ENCODE measurements around the gene TBCK.

The TBCK gene

GRCh38 chr4:106039796-106040195, 276.2 kb downstream of the TBCK start:
- no peak for DNase-seq (ENCODE audit: low read depth in 3 of 3)

- DNase-seq (ENCODE audit: low read depth in 3 of 3), result no peak
These were observed 277.1 kb downstream of the TBCK start for GRCh38 chr4:106038908-106039307.

- no peak for DNase-seq (ENCODE audit: low read depth in 3 of 3)
These were observed 278.0 kb downstream of the TBCK start for GRCh38 chr4:106038012-106038411.

- DNase-seq (ENCODE audit: low read depth in 3 of 3), result no peak
These were observed 279.2 kb downstream of the TBCK start for GRCh38 chr4:106036848-106037247.

GRCh38 chr4:106036334-106036733, 279.7 kb downstream of the TBCK start:
- no peak for DNase-seq (ENCODE audit: low read depth in 3 of 3)

- DNase-seq (ENCODE audit: low read depth in 3 of 3), result no peak
These were observed 280.8 kb downstream of the TBCK start for GRCh38 chr4:106035204-106035603.

GRCh38 chr4:106034751-106035150, 281.3 kb downstream of the TBCK start:
- DNase-seq (ENCODE audit: low read depth in 3 of 3), result no peak

GRCh38 chr4:106034220-106034619, 281.8 kb downstream of the TBCK start:
- no peak for DNase-seq (ENCODE audit: low read depth in 3 of 3)

GRCh38 chr4:106033469-106033868, 282.5 kb downstream of the TBCK start:
- DNase-seq (ENCODE audit: low read depth in 3 of 3), result no peak

GRCh38 chr4:106032851-106033286, 283.1 kb downstream of the TBCK start:
- DNase-seq (ENCODE audit: low read depth in 3 of 3), result no peak

GRCh38 chr4:106022454-106022853, 293.6 kb downstream of the TBCK start:
- no peak for DNase-seq (ENCODE audit: low read depth in 3 of 3)

- no peak for DNase-seq (ENCODE audit: low read depth in 3 of 3)
These were observed 294.1 kb downstream of the TBCK start for GRCh38 chr4:106021737-106022410.

GRCh38 chr4:106019771-106020170, 296.2 kb downstream of the TBCK start:
- DNase-seq (ENCODE audit: low read depth in 3 of 3), result no peak

GRCh38 chr4:106017975-106018374, 298.0 kb downstream of the TBCK start:
- no peak for DNase-seq (ENCODE audit: low read depth in 3 of 3)

GRCh38 chr4:106011387-106011786, 304.6 kb downstream of the TBCK start:
- no peak for DNase-seq (ENCODE audit: low read depth in 3 of 3)

- DNase-seq (ENCODE audit: low read depth in 3 of 3), result no peak
These were observed 305.2 kb downstream of the TBCK start for GRCh38 chr4:106010761-106011160.

- DNase-seq (ENCODE audit: low read depth in 3 of 3), result no peak
These were observed 313.0 kb downstream of the TBCK start for GRCh38 chr4:106002994-106003393.

GRCh38 chr4:105998171-105999063, 317.6 kb downstream of the TBCK start:
- DNase-seq (ENCODE audit: low read depth in 3 of 3), result no peak

- no peak for DNase-seq (ENCODE audit: low read depth in 3 of 3)
These were observed 319.2 kb downstream of the TBCK start for GRCh38 chr4:105996845-105997244.

GRCh38 chr4:105994841-105995501, 321.0 kb downstream of the TBCK start:
- no peak for DNase-seq (ENCODE audit: low read depth in 3 of 3)

GRCh38 chr4:105994061-105994460, 321.9 kb downstream of the TBCK start:
- DNase-seq (ENCODE audit: low read depth in 3 of 3), result no peak

GRCh38 chr4:105992641-105993305, 323.2 kb downstream of the TBCK start:
- DNase-seq (ENCODE audit: low read depth in 3 of 3), result no peak
